Esophagus squamous epithelium (tissue), 5 donors: ENCODE results near the gene MYH7B. TPM values are rescaled to one million over a fixed set of nuclear protein-coding genes. Genes with fewer than 3 reads are reported as not detected.

Source experiments
- DNase-seq: peaks from one replicate; lab custom pipeline; 2025; lab: John Stamatoyannopoulos, UW
- H3K27ac ChIP-seq, 4 donors: fragments of 200-600 bp; sonication (generic); one replicate each; pipeline ENCODE4 v1.5.1; 2016 to 2019; ENCODE audit warnings: mild to moderate bottlenecking in 1 of 4
- H3K27me3 ChIP-seq, 4 donors: fragments of 200-600 bp; sonication (generic); 1 replicate in 3 of 4; 2 replicates in 1 of 4; pipeline versions ENCODE4 v1.5.1 to v1.6.0; 2017 to 2021; ENCODE audit warnings: antibody characterized with exemption in 1 of 4
- H3K36me3 ChIP-seq, 3 donors: fragments of 200-600 bp; sonication (generic); one replicate each; pipeline ENCODE4 v1.5.1; 2016 to 2019
- H3K4me1 ChIP-seq, 3 donors: fragments of 200-600 bp; sonication (generic); one replicate each; pipeline ENCODE4 v1.5.1; 2017 to 2019
- H3K4me3 ChIP-seq, 4 donors: fragments of 200-600 bp; sonication (generic); 1 replicate in 3 of 4; 2 replicates in 1 of 4; pipeline ENCODE4 v1.5.1; 2016 to 2019; ENCODE audit warnings: mild to moderate bottlenecking in 2 of 4, moderate library complexity in 1 of 4
- H3K9me3 ChIP-seq, 3 donors: fragments of 200-600 bp; sonication (generic); one replicate each; pipeline ENCODE4 v1.5.1; 2016 to 2019
- CTCF ChIP-seq, 6 experiments: fragments of 450-650 bp in 4 of 6; fragments of 200-600 bp in 2 of 6; sonication (generic) in 2 of 6; IDR thresholded peaks; one replicate each; pipeline ENCODE4 v1.5.1; 2016 to 2019; ENCODE audit warnings: antibody characterized with exemption in 6 of 6, mild to moderate bottlenecking in 4 of 6, moderate library complexity in 4 of 6
- POLR2A ChIP-seq, 4 donors: fragments of 450-650 bp; IDR thresholded peaks; one replicate each; pipeline ENCODE4 v1.6.1; 2017; ENCODE audit warnings: antibody characterized with exemption in 4 of 4, mild to moderate bottlenecking in 4 of 4, moderate library complexity in 3 of 4
- WGBS, 2 donors: methylation state at CpG; one replicate each; pipeline ENCODE4 v1.1.5; 2018; 5-methylcytosine and 5-hydroxymethylcytosine counted together
- intact Hi-C: fragments of 100-400 bp; cut with DNase I; formaldehyde crosslinking; loops from one replicate; pipeline ENCODE4 v1.15.0; 2022
- total RNA-seq, 4 donors: library from RNA; depleted of rRNA; stranded (reverse); fragments of >200 nt; gene quantifications; one replicate each; pipeline ENCODE4 v1.1.0, GENCODE V29; 2016
- donor health status: DM: yes; HTN: yes; CAD: no.

The MYH7B gene
- total RNA-seq, 4 donors from 2014 or later: 0.19 TPM; not detected in 3

- 67 to 92% methylated on average over 1 of the region's 2 CpGs for WGBS, 2 donors
- H3K4me1 ChIP-seq: peaks cover 4 to 17% (median 6%) of the 10 kb centered on the region in 3 donors
- no peaks in the 10 kb centered on the region for H3K27me3 ChIP-seq
- TF ChIP-seq POLR2A (IDR thresholded peaks at IDR 0.05) (no peak), CTCF (IDR thresholded peaks at IDR 0.05) (no peak)
- no peak overlapping the region for H3K27ac ChIP-seq
- H3K36me3 ChIP-seq: peaks cover 8 to 85% (median 13%) of the 10 kb centered on the region in 3 donors
- no peaks in the 10 kb centered on the region for H3K9me3 ChIP-seq
- no peak for DNase-seq
- H3K4me3 ChIP-seq: no peak overlapping the region
- intact Hi-C loops: no loop called here
These were observed 11.7 kb upstream of the MYH7B start for GRCh38 chr20:34943808-34944567.

- Histone ChIP-seq H3K27ac (peak overlapping the region in 2 of 4 donors; percentile 43 to 67), H3K36me3 (peaks cover 8 to 87% (median 13%) of the 10 kb centered on the region in 3 donors), H3K4me3 (no peak overlapping the region), H3K4me1 (peaks cover 4 to 13% (median 6%) of the 10 kb centered on the region in 3 donors), H3K9me3 (no peaks in the 10 kb centered on the region), H3K27me3 (no peaks in the 10 kb centered on the region)
- no peak for DNase-seq
- intact Hi-C loops: no loop called here
- WGBS, 2 donors: 64 to 69% methylated on average over 5 to 7 of the region's 7 CpGs
- TF ChIP-seq CTCF (IDR thresholded peaks at IDR 0.05) (no peak), POLR2A (IDR thresholded peaks at IDR 0.05) (no peak)
These were observed 10.2 kb upstream of the MYH7B start for GRCh38 chr20:34945315-34946077.

- 94 to 98% methylated on average over 3 of the region's 3 CpGs for WGBS, 2 donors
- H3K27ac ChIP-seq: no peak overlapping the region
- no peak overlapping the region for H3K4me3 ChIP-seq
- H3K27me3 ChIP-seq: no peaks in the 10 kb centered on the region
- peaks cover 8 to 86% (median 13%) of the 10 kb centered on the region in 3 donors for H3K36me3 ChIP-seq
- intact Hi-C loops: no loop called here
- peaks cover 4 to 25% (median 6%) of the 10 kb centered on the region in 3 donors for H3K4me1 ChIP-seq
- no peak for DNase-seq
- no peaks in the 10 kb centered on the region for H3K9me3 ChIP-seq
- TF ChIP-seq CTCF (IDR thresholded peaks at IDR 0.05) (no peak), POLR2A (IDR thresholded peaks at IDR 0.05) (no peak)
These were observed 9.0 kb upstream of the MYH7B start for GRCh38 chr20:34946661-34947060.

GRCh38 chr20:34947336-34947735 lies 8.3 kb upstream of the MYH7B start:
- no peak for TF ChIP-seq CTCF (IDR thresholded peaks at IDR 0.05)
- no peak for TF ChIP-seq POLR2A (IDR thresholded peaks at IDR 0.05)
- intact Hi-C loops: no loop called here
- Histone ChIP-seq H3K27me3 (no peaks in the 10 kb centered on the region), H3K4me1 (peaks cover 4 to 31% (median 9%) of the 10 kb centered on the region in 3 donors), H3K27ac (no peak overlapping the region), H3K9me3 (no peaks in the 10 kb centered on the region), H3K4me3 (no peak overlapping the region), H3K36me3 (peaks cover 2 to 81% (median 6%) of the 10 kb centered on the region in 3 donors)
- DNase-seq: no peak

- Histone ChIP-seq H3K4me1 (peaks cover 4 to 38% (median 14%) of the 10 kb centered on the region in 3 donors), H3K36me3 (peaks cover 0 to 74% (median 0%) of the 10 kb centered on the region in 3 donors), H3K27me3 (no peaks in the 10 kb centered on the region), H3K9me3 (no peaks in the 10 kb centered on the region), H3K4me3 (no peak overlapping the region), H3K27ac (no peak overlapping the region)
- TF ChIP-seq POLR2A (IDR thresholded peaks at IDR 0.05): no peak
- TF ChIP-seq CTCF (IDR thresholded peaks at IDR 0.05): no peak
- DNase-seq: no peak
- intact Hi-C loops: no loop called here
These were observed 7.6 kb upstream of the MYH7B start for GRCh38 chr20:34948030-34948429.
